Endometrial microvascular endothelial cells (primary cell): ENCODE data around the gene SRC. TPM values are rescaled to one million over a fixed set of nuclear protein-coding genes. Genes with fewer than 3 reads are reported as not detected.
"Not testable (repeated sequence)": the region's sequence is repeated elsewhere in the genome, so short reads cannot be mapped to it uniquely, and the experiment has no call there.

ENCODE experiments used
- in situ Hi-C: cut with HindIII; loops from 2 replicates; pipeline ENCODE4 v1.10.0; 2017; ENCODE audit warnings: low sequenced_read_pairs, low pct_unique_long_range_greater_than_20kb; ENCODE audit errors: inconsistent ontology term
- total RNA-seq: library from RNA; depleted of rRNA; stranded (reverse); fragments of >200 nt; gene quantifications from one replicate; pipeline ENCODE4 v1.2.3, GENCODE V29; 2015; ENCODE audit errors: inconsistent ontology term

SRC gene
- total RNA-seq, 1 donor from 2014 or later = 9.2 TPM

DNA sequence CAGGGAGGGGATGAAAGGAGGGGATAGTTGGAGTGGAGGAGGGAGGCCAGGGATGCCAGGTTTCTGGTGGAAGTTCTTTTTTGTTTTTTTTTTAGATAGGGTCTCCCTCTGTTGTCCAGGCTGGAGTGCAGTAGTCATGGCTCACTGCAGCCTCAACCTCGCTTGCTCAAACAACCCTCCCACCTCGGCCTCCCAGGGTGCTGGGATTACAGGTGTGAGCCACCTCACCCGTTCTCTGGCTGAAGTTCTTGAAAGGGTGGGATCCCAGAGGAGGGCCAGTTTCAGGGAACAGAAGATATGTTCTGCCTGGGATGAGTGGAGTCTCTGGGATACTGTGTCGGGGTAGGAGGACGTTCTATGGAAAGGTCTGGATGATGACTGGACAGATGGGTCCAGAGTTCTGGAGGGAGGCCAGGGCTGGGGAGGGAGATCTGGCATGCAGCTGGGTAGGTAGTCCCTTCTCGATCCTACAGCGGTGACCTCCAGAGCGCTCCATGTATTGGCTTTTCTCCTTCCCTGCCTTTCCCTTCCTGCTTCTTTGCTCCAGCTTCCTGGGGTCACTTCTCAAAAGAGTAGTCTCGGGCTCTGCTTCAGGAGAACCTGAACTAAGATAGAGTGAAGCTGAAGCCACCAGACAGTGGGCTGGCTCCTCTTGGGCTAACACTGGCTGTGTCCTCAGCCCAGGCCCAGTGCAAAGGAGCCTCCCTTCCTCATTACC lies 12.7 kb upstream of the SRC start:
- in situ Hi-C loops = no loop called here

- in situ Hi-C loops = no loop called here
Observed at GRCh38 chr20:37333848-37334318, 12.1 kb upstream of the SRC start.

DNA sequence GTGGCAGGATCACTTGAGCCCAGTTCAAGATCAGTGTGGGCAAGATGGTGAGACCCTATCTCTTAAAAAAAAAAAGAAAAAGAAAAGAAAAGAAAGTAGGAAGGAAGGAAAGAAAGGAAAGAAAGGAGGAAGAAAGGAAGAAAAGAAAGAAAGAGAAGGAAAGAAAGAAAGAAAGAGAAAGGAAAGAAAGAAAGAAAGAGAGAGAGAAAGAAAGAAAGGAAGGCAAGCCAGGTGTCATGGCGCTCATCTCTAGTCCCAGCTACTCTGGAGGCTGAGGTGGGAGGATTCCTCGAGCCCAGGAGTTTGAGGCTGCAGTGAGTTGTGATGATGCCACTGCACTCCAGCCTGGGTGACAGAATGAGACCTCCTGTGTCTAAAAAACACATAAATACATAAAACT lies 11.5 kb upstream of the SRC start:
- in situ Hi-C loops = no loop called here

DNA sequence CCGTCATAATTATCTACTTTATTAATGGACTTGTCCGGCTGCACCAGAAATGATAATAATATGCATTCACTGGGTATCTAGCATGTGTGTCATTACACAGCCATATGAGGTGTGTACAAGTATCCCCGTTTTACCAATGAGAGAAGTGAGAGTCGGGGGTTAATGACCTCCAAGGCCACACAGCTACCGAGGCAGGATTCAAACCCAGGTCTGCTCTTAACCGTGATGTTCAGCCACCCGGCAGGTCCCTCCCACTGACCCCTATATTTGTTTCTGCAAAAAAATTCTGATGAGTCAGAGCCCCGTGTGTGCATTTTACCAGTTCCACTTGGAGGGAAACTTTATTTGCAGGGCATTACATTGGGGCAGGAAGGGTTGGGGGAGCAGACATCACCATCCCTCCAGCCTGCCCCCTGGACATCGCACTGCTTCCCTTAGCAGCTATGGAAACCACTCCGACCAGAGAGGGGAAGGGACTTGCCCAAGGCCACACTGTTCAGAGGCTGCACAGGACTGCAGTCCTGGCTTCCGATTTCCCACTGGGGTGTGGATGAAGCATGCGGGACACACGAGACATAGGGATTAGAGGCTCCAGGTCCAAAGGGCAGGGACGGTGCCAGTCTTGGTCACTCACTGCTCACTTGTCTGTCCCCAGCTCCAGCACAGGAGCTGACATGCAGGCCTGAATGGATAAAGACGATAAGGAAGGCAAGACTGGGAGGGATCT lies 10.1 kb upstream of the SRC start:
- in situ Hi-C loops = no loop called here

DNA sequence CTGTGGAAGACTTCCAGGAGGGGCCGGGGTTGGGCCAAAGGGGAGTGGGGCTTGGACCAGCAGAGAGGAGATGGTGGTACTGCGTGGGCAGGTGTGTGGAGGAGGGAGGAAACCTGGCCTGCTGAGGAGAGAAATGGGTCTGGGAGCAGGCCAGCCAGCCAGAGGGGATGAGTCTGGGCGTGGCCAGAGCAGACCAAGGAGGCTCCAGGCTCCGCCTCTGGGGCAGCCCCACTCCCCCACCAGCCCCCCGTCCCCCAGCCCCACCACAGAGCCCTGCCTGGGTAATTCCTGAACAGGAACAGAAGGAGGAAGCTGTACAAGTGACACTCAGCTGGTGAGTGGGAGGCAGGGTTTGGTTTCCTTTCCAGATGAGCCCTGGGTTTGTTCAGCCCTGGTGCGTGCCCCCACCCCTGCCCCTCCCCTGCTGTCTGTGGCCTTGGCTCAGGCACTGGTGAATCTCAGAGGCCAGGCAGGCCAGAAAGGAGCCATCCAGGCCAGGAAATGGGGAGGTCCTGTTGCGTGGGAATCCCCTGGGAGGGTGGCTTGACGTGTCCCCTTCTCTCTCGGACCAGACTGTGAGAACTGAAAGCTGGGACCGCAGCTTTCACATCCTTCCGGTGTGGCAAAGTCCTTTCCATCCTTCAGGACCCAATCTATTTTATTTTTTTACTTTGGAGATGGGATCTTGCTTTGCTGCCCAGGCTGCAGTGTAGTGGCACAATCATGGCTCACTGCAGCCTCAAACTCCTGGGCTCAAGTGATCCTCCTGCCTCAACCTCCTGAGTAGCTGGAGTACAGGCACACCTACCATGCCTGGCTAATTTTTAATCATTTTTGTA lies 9.4 kb upstream of the SRC start:
- in situ Hi-C loops = no loop called here

DNA sequence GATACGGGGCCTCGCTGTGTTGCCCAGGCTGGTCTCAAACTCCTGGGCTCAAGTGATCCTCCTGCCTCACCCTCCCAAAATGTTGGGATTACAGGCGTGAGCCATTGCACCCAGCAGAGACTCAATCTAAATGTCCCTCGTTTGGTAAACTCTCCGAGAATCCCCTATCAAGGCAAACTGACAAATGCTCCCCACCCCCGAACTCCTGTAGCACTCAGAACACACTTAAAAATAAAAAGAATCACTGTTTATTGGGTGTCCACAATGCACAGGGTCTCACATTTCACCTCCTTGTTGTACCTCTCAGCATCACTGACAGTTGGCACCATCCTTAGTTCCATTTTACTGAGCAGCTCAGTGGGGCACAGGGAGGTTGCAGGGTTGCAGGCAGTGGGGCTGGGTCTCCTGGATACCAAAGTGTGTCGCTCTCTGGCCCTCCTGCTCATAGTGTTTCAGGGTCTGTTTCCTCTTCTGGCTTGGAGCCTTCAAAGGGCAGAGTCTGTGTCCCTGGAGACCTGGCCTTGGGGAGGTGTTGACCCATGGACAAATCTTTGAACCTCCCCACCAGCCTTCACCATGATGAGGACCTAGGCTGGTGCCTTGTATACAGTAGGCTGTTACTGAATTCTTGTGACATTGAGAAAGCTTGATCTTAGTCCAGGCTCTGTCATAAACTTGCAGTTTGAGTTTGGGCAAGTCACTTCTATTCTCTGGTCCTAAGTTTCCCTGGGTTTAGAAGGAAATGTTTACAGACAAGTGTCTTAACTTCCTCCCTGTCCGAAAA lies 8.5 kb upstream of the SRC start:
- in situ Hi-C loops = no loop called here

GRCh38 chr20:37338380-37338779 lies 7.6 kb upstream of the SRC start:
- in situ Hi-C loops = not testable (repeated sequence)

DNA sequence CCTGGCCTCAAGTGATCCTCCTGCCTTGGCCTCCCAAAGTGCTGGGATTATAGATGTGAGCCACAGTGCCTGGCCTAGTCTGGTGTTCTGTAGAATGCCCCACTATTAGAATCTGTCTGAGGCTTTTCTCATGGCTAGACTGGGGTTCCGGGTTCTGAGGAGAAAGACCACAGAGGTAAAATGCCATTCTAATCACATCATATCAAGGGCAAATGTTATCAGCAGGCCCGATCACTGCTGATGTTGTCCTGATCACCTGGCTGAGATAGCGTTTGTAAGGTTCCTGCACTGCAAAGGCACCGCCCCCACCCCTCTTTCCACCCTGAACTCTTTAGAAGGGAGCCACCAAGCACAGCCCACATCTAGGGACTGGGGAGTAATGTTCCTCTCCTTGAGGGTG lies 6.7 kb upstream of the SRC start:
- in situ Hi-C loops = no loop called here

DNA sequence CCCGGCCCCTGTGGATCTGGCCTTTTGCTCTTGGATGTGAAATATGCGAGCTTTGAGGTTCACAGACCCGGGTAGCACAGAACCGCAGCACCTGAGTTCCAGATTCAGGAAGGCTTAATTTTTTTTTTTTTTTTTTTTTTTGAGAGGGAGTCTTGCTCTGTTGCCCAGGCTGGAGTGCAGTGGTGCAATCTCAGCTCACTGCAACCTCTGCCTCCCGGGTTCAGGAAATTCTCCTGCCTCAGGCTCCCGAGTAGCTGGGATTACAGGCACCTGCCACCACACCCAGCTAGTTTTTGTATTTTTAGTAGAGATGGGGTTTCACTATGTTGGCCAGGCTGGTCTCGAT lies 6.2 kb upstream of the SRC start:
- in situ Hi-C loops = not testable (repeated sequence)

DNA sequence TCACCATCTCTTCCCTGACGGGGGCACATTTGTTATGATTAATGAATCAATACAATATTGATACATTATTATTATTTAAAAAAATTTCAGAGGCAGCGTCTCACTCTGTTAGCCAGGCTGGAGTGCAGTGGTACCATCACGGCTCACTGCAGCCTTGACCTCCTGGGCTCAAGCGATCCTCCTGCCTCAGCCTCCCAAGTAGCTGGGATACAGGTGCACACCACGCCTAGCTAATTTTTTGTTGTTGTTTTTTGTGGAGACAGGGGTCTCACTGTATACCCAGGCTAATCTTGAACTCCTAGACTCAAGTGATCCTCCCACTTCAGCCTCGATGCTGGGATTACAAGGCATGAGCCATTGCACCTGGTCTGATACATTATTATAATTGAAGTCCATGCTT lies 4.9 kb upstream of the SRC start:
- in situ Hi-C loops = no loop called here

GRCh38 chr20:37341632-37342031 lies 4.3 kb upstream of the SRC start:
- in situ Hi-C loops = no loop called here

DNA sequence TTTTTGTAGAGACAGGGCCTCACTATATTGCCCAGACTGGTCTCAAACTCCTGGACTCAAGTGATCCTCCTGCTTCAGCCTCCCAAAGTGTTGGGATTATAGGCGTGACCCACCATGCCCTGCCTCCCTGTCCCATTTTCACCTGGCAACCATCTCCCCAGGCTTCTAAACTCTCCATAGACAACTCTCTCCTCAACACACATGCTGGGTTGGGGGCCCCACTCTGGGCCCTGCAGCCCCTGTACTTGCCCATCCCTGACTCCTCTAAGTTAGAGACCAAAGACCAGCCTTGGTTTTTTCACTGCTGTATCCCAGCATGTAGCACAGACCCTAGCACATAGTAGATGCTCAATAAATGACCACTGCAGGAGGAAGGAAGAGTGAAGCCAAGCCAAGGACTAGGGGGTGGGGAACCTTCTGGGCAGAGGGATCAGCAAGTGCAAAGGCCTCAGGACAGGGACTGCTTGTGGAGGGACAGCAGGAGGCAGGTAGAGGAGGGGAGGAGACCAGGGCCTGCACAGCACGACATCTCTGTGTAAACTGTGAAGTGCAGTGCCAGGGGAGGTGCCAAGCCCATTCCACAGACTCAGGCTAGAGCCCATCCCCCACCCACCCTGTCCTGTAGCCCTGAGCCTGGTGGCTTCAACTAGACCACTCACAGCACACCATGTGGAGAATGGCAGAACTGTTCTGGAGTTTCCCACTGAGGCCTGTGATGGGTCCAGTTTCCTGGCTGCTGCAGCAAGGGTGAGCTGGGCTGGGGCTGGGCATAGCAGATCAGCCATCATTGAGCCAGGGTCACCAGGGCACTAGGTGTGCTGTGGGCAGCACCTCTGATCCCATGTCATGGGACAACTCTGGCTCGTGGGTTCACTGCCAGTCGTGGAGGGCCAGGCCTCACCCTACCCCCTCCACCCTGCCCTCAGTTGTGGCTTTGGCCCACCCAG lies 3.4 kb upstream of the SRC start:
- in situ Hi-C loops = no loop called here

- in situ Hi-C loops = no loop called here
Observed at GRCh38 chr20:37343212-37343993, 2.5 kb upstream of the SRC start.

DNA sequence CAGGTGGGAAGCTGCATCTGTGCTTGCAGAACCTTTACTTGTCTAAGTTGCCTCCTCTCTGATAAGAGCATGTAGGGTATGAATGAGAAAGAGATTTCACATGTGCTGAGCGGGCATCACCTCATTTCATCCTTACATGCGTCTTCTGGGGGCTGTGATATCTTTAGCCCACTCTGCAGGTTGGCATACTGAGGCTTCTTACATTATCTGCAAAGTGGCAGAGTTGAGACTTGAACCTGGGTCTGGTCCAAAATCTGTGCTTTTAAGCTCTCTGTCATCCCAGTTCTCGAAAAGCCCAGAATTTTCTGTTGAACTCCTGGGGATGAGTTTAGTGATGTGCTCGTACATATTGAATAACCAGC lies 2.0 kb upstream of the SRC start:
- in situ Hi-C loops = no loop called here

GRCh38 chr20:37344506-37345338 lies 1.2 kb upstream of the SRC start:
- in situ Hi-C loops = no loop called here

- in situ Hi-C loops = no loop called here
Observed at GRCh38 chr20:37346236-37346534, 245 bp downstream of the SRC start.
